Heart right ventricle (tissue), 16 donors: Measurements from ENCODE around the gene GRIA3. TPM values are rescaled to one million over a fixed set of nuclear protein-coding genes. Genes with fewer than 3 reads are reported as not detected.

ENCODE experiments used
- ATAC-seq, 8 donors: fragments of 200-7000 bp; cut with Tn5 transposase; one replicate each; pipeline ENCODE4 v1.9.1; 2020; ENCODE audit warnings: mild to moderate bottlenecking in 8 of 8, moderate library complexity in 8 of 8, moderate number of reproducible peaks in 1 of 8
- DNase-seq, 2 donors: peaks; one replicate each; pipeline ENCODE4 v3.0.0-alpha.2; 2020
- H3K27ac ChIP-seq, 10 donors: fragments of 200-600 bp; sonication (generic) in 2 of 10; one replicate each; pipeline versions ENCODE4 v1.5.0 to v1.8.0; 2020 to 2022; ENCODE audit warnings: mild to moderate bottlenecking in 3 of 10
- H3K27me3 ChIP-seq, 7 donors: fragments of 200-600 bp; one replicate each; pipeline ENCODE4 v1.8.0; 2021 to 2022; ENCODE audit warnings: mild to moderate bottlenecking in 2 of 7
- H3K36me3 ChIP-seq, 9 donors: fragments of 200-600 bp; sonication (generic) in 1 of 9; one replicate each; pipeline versions ENCODE4 v1.5.0 to v1.8.0; 2020 to 2022; ENCODE audit warnings: mild to moderate bottlenecking in 2 of 9
- H3K4me1 ChIP-seq, 9 donors: fragments of 200-600 bp; sonication (generic) in 1 of 9; one replicate each; pipeline versions ENCODE4 v1.5.0 to v1.8.0; 2020 to 2022; ENCODE audit warnings: mild to moderate bottlenecking in 4 of 9
- H3K4me3 ChIP-seq, 10 donors: fragments of 200-600 bp; sonication (generic) in 2 of 10; one replicate each; pipeline versions ENCODE4 v1.5.0 to v1.8.0; 2020 to 2022; ENCODE audit warnings: mild to moderate bottlenecking in 7 of 10, moderate library complexity in 2 of 10
- H3K9me3 ChIP-seq, 11 donors: fragments of 200-600 bp in 10 of 11; sonication (generic) in 2 of 11; one replicate each; pipeline versions ENCODE4 v1.5.0 to v1.8.0; 2013 to 2022; ENCODE audit warnings: mild to moderate bottlenecking in 2 of 11, control low read depth in 1 of 11, moderate library complexity in 1 of 11
- CTCF ChIP-seq, 9 donors: fragments of 200-600 bp; sonication (generic) in 2 of 9; IDR thresholded peaks; one replicate each; pipeline versions ENCODE4 v1.5.0 to v1.8.0; 2021 to 2022; ENCODE audit warnings: antibody characterized with exemption in 9 of 9, mild to moderate bottlenecking in 5 of 9, moderate library complexity in 1 of 9
- WGBS, 2 donors: extraction: QIAGEN DNeasy Blood & Tissue Kit; methylation state at CpG; one replicate each; pipeline ENCODE4 v1.1.7; 2013; ENCODE audit warnings: inconsistent platforms in 1 of 2; 5-methylcytosine and 5-hydroxymethylcytosine counted together
- intact Hi-C, 10 donors: fragments of 100-400 bp; cut with DNase I; formaldehyde crosslinking; loops; one replicate each; pipeline versions ENCODE4 v1.11.1 to v1.14.2; 2022
- polyA plus RNA-seq, 2 donors: library from polyadenylated mRNA; stranded (reverse); fragments of 200-250 nt; gene quantifications; one replicate each; pipeline ENCODE4 v1.2.3, GENCODE V29; 2013
- total RNA-seq, 10 donors: library from RNA; stranded (reverse); fragmentation: NEBNext Ultra II Directional in 3 of 10; extraction: Animal tissue kit (Norgen Biotek cat#: 25700) in 3 of 10; gene quantifications; one replicate each; pipeline versions ENCODE4 v1.2.1 to v1.2.4, GENCODE V29; 2021 to 2023
- donor health status: Arrhythmogenic right ventricular cardiomyopathy.
- donor health status: ischemic (EF 13 %, LVEDD 7.1; RV severe dilation, severe dysfunction).
- donor health status: healthy with polysubstance abuse.
- donor health status: DM: no; HTN: yes; CAD: no.
- donor health status: DM: no; HTN: no; CAD: no.
- donor health status: ischemic (EF 25% LVEDD 6.9; RV normal size, moderate dysfunction).
- donor health status: ischemic (EF 25% LVEDD 5.7; RV mildly dilated, moderate dysfunction).
- donor health status: healthy.
- donor health status: DM: yes; HTN: yes; CAD: no.
- donor health status: Ischemic cardiomyopathy.
- donor health status: ischemic (EF 35%, LVEDD 5.7; RV mildly dilated, moderate dysfunction).
- donor health status: nonischemic (EF 11% LVEDD 7.7; RV severe dilation, severe dysfunction).
- donor health status: DM: yes; HTN: yes; CAD: no.
- donor health status: PGD.
- donor health status: ischemic (EF 29% LVEDD 5.4; RV normal size, mild dysfunction).
- donor health status: nonischemic (EF 23%, LVEDD 6.1; RV moderate dilation, normal function).

GRIA3 gene
- total and polyA plus RNA-seq, 12 donors, result 0.06 to 12.4 (median 1.2) TPM

- no peak for DNase-seq
- intact Hi-C loops, result no loop called here
- Histone ChIP-seq H3K9me3 (peaks cover 0 to 2% (median 0%) of the 10 kb centered on the region in 11 donors), H3K4me1 (no peaks in the 10 kb centered on the region), H3K27me3 (no peaks in the 10 kb centered on the region), H3K36me3 (no peaks in the 10 kb centered on the region), H3K27ac (no peak overlapping the region), H3K4me3 (no peak overlapping the region)
- ATAC-seq, result no peak
- no peak for TF ChIP-seq CTCF (IDR thresholded peaks at IDR 0.05)
Measured at GRCh38 chrX:123167621-123168020, 16.5 kb upstream of the GRIA3 start.

GRCh38 chrX:123169247-123169901 is 14.7 kb upstream of the GRIA3 start:
- H3K27me3 ChIP-seq, result no peaks in the 10 kb centered on the region
- intact Hi-C loops, result no loop called here
- TF ChIP-seq CTCF (IDR thresholded peaks at IDR 0.05), result no peak
- H3K36me3 ChIP-seq, result no peaks in the 10 kb centered on the region
- no peaks in the 10 kb centered on the region for H3K9me3 ChIP-seq
- ATAC-seq (no peak), DNase-seq (no peak)
- no peaks in the 10 kb centered on the region for H3K4me1 ChIP-seq
- no peak overlapping the region for H3K4me3 ChIP-seq
- WGBS, 2 donors, result 16 to 18% methylated on average over 2 of the region's 2 CpGs
- no peak overlapping the region for H3K27ac ChIP-seq

GRCh38 chrX:123170546-123170945 is 13.5 kb upstream of the GRIA3 start:
- ATAC-seq (no peak), DNase-seq (no peak)
- no peak for TF ChIP-seq CTCF (IDR thresholded peaks at IDR 0.05)
- intact Hi-C loops, result no loop called here
- no peaks in the 10 kb centered on the region for H3K4me1 ChIP-seq
- H3K4me3 ChIP-seq, result no peak overlapping the region
- no peak overlapping the region for H3K27ac ChIP-seq
- H3K9me3 ChIP-seq, result no peaks in the 10 kb centered on the region
- 54 to 75% methylated on average over 7 of the region's 7 CpGs for WGBS, 2 donors
- no peaks in the 10 kb centered on the region for H3K27me3 ChIP-seq
- no peaks in the 10 kb centered on the region for H3K36me3 ChIP-seq

DNA sequence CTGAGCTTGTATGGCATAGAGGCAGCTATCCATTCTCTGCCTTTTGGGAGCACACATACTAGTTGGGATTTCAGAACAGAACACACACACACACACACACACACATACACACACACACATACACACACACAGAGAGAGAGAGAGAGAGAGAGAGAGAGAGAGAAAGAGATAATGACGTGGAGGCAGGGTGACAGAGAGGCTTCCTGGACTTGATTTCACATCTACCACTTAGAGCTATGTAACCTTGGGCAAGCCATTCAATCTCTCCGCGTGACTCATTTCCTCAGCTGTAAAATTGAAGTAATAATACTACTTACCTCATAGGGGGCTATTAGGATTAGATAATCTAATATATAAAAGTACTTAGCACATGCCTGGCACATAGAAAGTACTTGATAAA is 12.3 kb upstream of the GRIA3 start:
- intact Hi-C loops, result no loop called here
- TF ChIP-seq CTCF (IDR thresholded peaks at IDR 0.05), result no peak
- H3K4me1 ChIP-seq, result no peaks in the 10 kb centered on the region

More for the DNA sequence above, 12.3 kb upstream of the GRIA3 start:
- DNase-seq (no peak), ATAC-seq (no peak)
- Histone ChIP-seq H3K36me3 (no peaks in the 10 kb centered on the region), H3K4me3 (no peak overlapping the region), H3K27me3 (no peaks in the 10 kb centered on the region), H3K9me3 (no peaks in the 10 kb centered on the region), H3K27ac (no peak overlapping the region)
- 50 to 53% methylated on average over 3 of the region's 3 CpGs for WGBS, 2 donors
